CD8-positive, alpha-beta memory T cell (primary cell): ENCODE data around the gene SLC9A6. TPM values are rescaled to one million over a fixed set of nuclear protein-coding genes. Genes with fewer than 3 reads are reported as not detected.

Source experiments
- CTCF ChIA-PET: fragments of 350-600 bp; sonication (Branson Sonifier 250); formaldehyde crosslinking; loops from one replicate; lab custom pipeline; 2021; ENCODE audit warnings: antibody characterized with exemption; lab: Charles Lee
- POLR2A ChIA-PET: fragments of 350-600 bp; sonication (Branson Sonifier 250); formaldehyde crosslinking; loops from one replicate; lab custom pipeline; 2021; ENCODE audit warnings: antibody characterized with exemption; lab: Charles Lee
- DNase-seq, 5 donors: peaks; one replicate each; pipeline versions ENCODE4 v3.0.0 to v3.0.0-alpha.2; 2020 to 2022; ENCODE audit warnings: mixed read lengths in 1 of 5
- H3K27ac ChIP-seq: one replicate; pipeline ENCODE4 v1.7.0; 2013; ENCODE audit warnings: low read depth, mild to moderate bottlenecking, low read length, moderate library complexity
- H3K27me3 ChIP-seq: 2 replicates; pipeline ENCODE4 v1.7.0; 2013; ENCODE audit warnings: low read length, mild to moderate bottlenecking; ENCODE audit not compliant: insufficient read depth, poor library complexity, severe bottlenecking
- H3K36me3 ChIP-seq: 2 replicates; pipeline ENCODE4 v1.7.0; 2013; ENCODE audit warnings: mild to moderate bottlenecking, low read length, moderate library complexity; ENCODE audit not compliant: insufficient read depth
- H3K4me1 ChIP-seq: 2 replicates; pipeline ENCODE4 v1.7.0; 2013; ENCODE audit warnings: mild to moderate bottlenecking, low read length, moderate library complexity; ENCODE audit not compliant: insufficient read depth
- H3K4me3 ChIP-seq: 2 replicates; pipeline ENCODE4 v1.7.0; 2013; ENCODE audit warnings: mild to moderate bottlenecking, low read length
- H3K9me3 ChIP-seq: 2 replicates; pipeline ENCODE4 v1.7.0; 2013; ENCODE audit warnings: mild to moderate bottlenecking, low read length
- H3K27ac Mint-ChIP-seq, 8 donors: one replicate each; pipeline ENCODE4 v1.8.0; 2020 to 2021; ENCODE audit warnings: mixed read lengths in 8 of 8, mild to moderate bottlenecking in 6 of 8, inconsistent platforms in 3 of 8, moderate library complexity in 3 of 8
- H3K27me3 Mint-ChIP-seq, 2 donors: one replicate each; pipeline ENCODE4 v1.8.0; 2020 to 2021; ENCODE audit warnings: mixed read lengths in 2 of 2, mild to moderate bottlenecking in 1 of 2, moderate library complexity in 1 of 2
- H3K36me3 Mint-ChIP-seq, 3 donors: one replicate each; pipeline ENCODE4 v1.8.0; 2020 to 2021; ENCODE audit warnings: mixed read lengths in 3 of 3, inconsistent platforms in 1 of 3, mild to moderate bottlenecking in 1 of 3
- H3K4me1 Mint-ChIP-seq, 3 donors: one replicate each; pipeline ENCODE4 v1.8.0; 2020 to 2021; ENCODE audit warnings: mixed read lengths in 3 of 3, inconsistent platforms in 1 of 3, mild to moderate bottlenecking in 1 of 3
- H3K4me3 Mint-ChIP-seq, 7 donors: one replicate each; pipeline ENCODE4 v1.8.0; 2020 to 2021; ENCODE audit warnings: mixed read lengths in 7 of 7, mild to moderate bottlenecking in 6 of 7, moderate library complexity in 4 of 7, inconsistent platforms in 2 of 7
- H3K9me3 Mint-ChIP-seq, 5 donors: one replicate each; pipeline ENCODE4 v1.8.0; 2020 to 2022; ENCODE audit warnings: mixed read lengths in 5 of 5, mild to moderate bottlenecking in 3 of 5, moderate library complexity in 2 of 5, inconsistent platforms in 1 of 5
- polyA plus RNA-seq: library from polyadenylated mRNA; unstranded; fragments of 300-500 nt; fragmentation: Illumina TruSeq; gene quantifications from one replicate; pipeline ENCODE4 v1.2.3, GENCODE V29; 2021
- total RNA-seq, 2 experiments: library from RNA; stranded (reverse); gene quantifications; one replicate each; pipeline ENCODE4 v1.2.3, GENCODE V29; 2021

SLC9A6 gene
- total RNA-seq (10 to 100 TPM; 14.9 to 16.2 TPM), polyA plus RNA-seq (18.0 TPM)

DNA sequence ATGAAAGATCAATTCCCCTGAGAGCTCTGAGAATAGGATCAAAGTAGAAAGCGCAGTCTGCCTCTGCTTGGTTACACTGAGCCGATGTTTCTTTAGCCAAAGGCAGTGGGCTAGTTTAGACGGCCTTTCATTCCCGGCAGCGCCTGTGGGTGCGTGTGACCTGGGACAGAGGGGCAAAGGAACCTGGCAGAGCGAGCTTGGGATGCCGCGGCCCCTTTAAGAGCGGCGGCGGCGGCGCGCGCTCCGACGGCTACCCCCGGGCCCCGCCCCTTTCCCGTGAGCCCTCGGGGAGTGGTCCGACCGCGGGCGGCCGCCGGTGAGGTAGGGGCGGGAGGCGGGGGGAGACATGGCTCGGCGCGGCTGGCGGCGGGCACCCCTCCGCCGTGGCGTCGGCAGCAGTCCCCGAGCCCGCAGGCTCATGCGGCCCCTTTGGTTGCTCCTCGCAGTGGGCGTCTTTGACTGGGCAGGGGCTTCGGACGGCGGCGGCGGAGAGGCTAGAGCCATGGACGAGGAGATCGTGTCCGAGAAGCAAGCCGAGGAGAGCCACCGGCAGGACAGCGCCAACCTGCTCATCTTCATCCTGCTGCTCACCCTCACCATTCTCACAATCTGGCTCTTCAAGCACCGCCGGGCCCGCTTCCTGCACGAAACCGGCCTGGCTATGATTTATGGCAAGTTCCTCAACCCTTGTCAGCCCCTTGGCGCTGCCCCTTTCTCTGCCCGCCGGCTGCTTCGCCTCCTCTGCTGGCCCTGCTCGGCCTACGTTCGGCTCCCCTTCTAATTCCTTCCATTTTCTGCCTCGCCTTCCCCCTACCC is at the start of gene SLC9A6:
Gene SLC9A6, plus strand, starts transcription at position 279 of the 816 bp plus-strand sequence. Its CDS starts 224 bp downstream, at position 503.
- Mint-ChIP-seq H3K4me1 (peaks cover 49 to 80% (median 51%) of the 10 kb centered on the region in 3 donors), H3K9me3 (peaks cover 0 to 2% (median 0%) of the 10 kb centered on the region in 5 donors), H3K27me3 (peaks cover 0 to 7% of the 10 kb centered on the region in 2 donors), H3K36me3 (peaks cover 0 to 9% (median 0%) of the 10 kb centered on the region in 3 donors), H3K27ac (peak within 1 kb of the TSS; percentile 88 to 97 (median 92)), H3K4me3 (peak within 1 kb of the TSS; percentile 91 to 96 (median 92))
- Histone ChIP-seq H3K4me3 (peak within 1 kb of the TSS; percentile 77), H3K27me3 (no peaks in the 10 kb centered on the region), H3K27ac (peak within 1 kb of the TSS; percentile 67), H3K9me3 (no peaks in the 10 kb centered on the region), H3K4me1 (peaks cover 28% of the 10 kb centered on the region), H3K36me3 (no peaks in the 10 kb centered on the region)
- peak; percentile 64 to 79 (median 66) for DNase-seq
- CTCF ChIA-PET: interaction anchor here (1.2 kb wide), 1 partner anchor 10 kb away, joined by 5 read pairs; no protein-coding TSS in a partner anchor
- POLR2A ChIA-PET: interaction anchor here (0.8 kb wide), 1 partner anchor 12 kb away, joined by 4 read pairs; the partner anchor contains the start of gene MMGT1

- no peak for DNase-seq
- Histone ChIP-seq H3K27me3 (no peaks in the 10 kb centered on the region), H3K27ac (no peak overlapping the region), H3K4me1 (no peaks in the 10 kb centered on the region), H3K9me3 (no peaks in the 10 kb centered on the region), H3K36me3 (no peaks in the 10 kb centered on the region), H3K4me3 (no peak overlapping the region)
- ChIA-PET POLR2A (no interaction called here), CTCF (no interaction called here)
- Mint-ChIP-seq H3K27ac (no peak overlapping the region), H3K9me3 (no peaks in the 10 kb centered on the region), H3K36me3 (peaks cover 2 to 17% (median 10%) of the 10 kb centered on the region in 3 donors), H3K4me1 (no peaks in the 10 kb centered on the region), H3K4me3 (no peak overlapping the region), H3K27me3 (peaks cover 0 to 7% of the 10 kb centered on the region in 2 donors)
Observed at GRCh38 chrX:135944486-135944885, 40.7 kb upstream of the SLC9A6 start.

- no peak overlapping the region for H3K27ac ChIP-seq
- DNase-seq: no peak
- ChIA-PET POLR2A (no interaction called here), CTCF (no interaction called here)
- Mint-ChIP-seq H3K4me3 (no peak overlapping the region), H3K27me3 (peaks cover 0 to 7% of the 10 kb centered on the region in 2 donors), H3K27ac (no peak overlapping the region), H3K36me3 (peaks cover 0 to under 1% (median 0%) of the 10 kb centered on the region in 3 donors), H3K4me1 (no peaks in the 10 kb centered on the region), H3K9me3 (no peaks in the 10 kb centered on the region)
- no peaks in the 10 kb centered on the region for H3K36me3 ChIP-seq
- H3K4me3 ChIP-seq: no peak overlapping the region
- no peaks in the 10 kb centered on the region for H3K9me3 ChIP-seq
- no peaks in the 10 kb centered on the region for H3K27me3 ChIP-seq
- no peaks in the 10 kb centered on the region for H3K4me1 ChIP-seq
Observed at GRCh38 chrX:135951291-135951690, 33.9 kb upstream of the SLC9A6 start.

- Histone ChIP-seq H3K4me3 (peak overlapping the region; percentile 73), H3K27me3 (no peaks in the 10 kb centered on the region), H3K27ac (peak overlapping the region; percentile 79), H3K36me3 (no peaks in the 10 kb centered on the region), H3K4me1 (peaks cover 17% of the 10 kb centered on the region), H3K9me3 (no peaks in the 10 kb centered on the region)
- Mint-ChIP-seq H3K4me1 (peaks cover 26 to 56% (median 47%) of the 10 kb centered on the region in 3 donors), H3K27ac (peak overlapping the region; percentile 95 to 99 (median 99)), H3K36me3 (peaks cover 0 to 11% (median 0%) of the 10 kb centered on the region in 3 donors), H3K9me3 (no peaks in the 10 kb centered on the region), H3K27me3 (peaks cover 0 to 3% of the 10 kb centered on the region in 2 donors), H3K4me3 (peak overlapping the region; percentile 95 to 99 (median 98))
- ChIA-PET CTCF (interaction anchor here (1.0 kb wide), 1 partner anchor 55 kb away, joined by 3 read pairs; no protein-coding TSS in a partner anchor), POLR2A (interaction anchor here (0.8 kb wide), 2 partner anchors 12 to 524 kb away, joined by 3 to 4 read pairs; partner anchors contain the start of gene SLC9A6)
- no peak for DNase-seq
Observed at GRCh38 chrX:135973025-135973547, 12.1 kb upstream of the SLC9A6 start.

DNA sequence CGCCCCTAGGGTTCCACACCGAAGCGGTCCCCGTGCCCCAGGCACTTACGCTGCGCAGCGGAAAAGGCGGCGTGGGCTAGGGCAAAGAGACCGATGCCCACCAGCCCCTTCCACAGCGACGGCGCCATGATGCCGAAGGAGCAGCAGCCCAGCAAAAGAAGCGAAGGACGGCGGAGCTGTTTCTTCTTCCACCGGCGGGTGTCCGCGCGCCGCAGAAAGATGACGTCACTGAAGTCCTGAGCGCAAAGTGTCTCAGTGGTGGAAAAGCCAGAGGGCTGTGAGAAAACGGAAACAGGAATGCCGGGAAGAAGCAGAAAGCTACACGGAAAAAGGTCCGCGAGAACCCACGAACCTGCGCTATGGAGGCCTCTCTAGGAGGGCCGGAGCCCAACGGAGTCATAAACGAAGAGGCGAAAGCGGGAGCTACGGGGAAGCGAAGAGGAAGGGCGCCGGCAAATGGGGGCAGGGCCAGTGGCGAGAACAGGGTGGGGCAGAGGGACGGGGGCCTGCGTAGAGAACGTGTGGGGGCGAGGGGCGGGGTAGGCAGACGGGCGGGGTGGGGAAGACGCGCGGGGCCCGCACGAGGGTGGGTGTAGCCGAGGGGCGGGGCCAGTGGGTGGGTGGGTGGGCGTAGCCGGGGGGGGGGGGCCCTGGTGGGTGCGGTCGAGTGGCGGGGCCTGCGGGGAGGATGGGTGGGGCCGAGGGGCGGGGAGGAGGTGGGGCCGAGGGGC is 11.5 kb upstream of the SLC9A6 start, which contains the start of gene MMGT1:
Gene MMGT1, minus strand, starts transcription at position 441 of the 731 bp plus-strand sequence. Its CDS starts 313 bp downstream, at position 128.
- H3K27ac ChIP-seq: peak within 1 kb of the TSS; percentile 79
- DNase-seq: peak; percentile 69 to 88 (median 80)
- H3K36me3 ChIP-seq: no peaks in the 10 kb centered on the region
- no peaks in the 10 kb centered on the region for H3K27me3 ChIP-seq
- Mint-ChIP-seq H3K4me3 (peak within 1 kb of the TSS; percentile 95 to 99 (median 98)), H3K36me3 (peaks cover 0 to 8% (median 0%) of the 10 kb centered on the region in 3 donors), H3K4me1 (peaks cover 26 to 59% (median 44%) of the 10 kb centered on the region in 3 donors), H3K27ac (peak within 1 kb of the TSS; percentile 95 to 99 (median 99)), H3K27me3 (peaks cover 0 to 3% of the 10 kb centered on the region in 2 donors), H3K9me3 (no peaks in the 10 kb centered on the region)
- ChIA-PET CTCF (interaction anchor here (1.0 kb wide), 1 partner anchor 54 kb away, joined by 3 read pairs; no protein-coding TSS in a partner anchor), POLR2A (interaction anchor here (0.8 kb wide), 2 partner anchors 11 to 523 kb away, joined by 3 to 4 read pairs; partner anchors contain the start of gene SLC9A6)
- peak within 1 kb of the TSS; percentile 73 for H3K4me3 ChIP-seq
- peaks cover 17% of the 10 kb centered on the region for H3K4me1 ChIP-seq
- no peaks in the 10 kb centered on the region for H3K9me3 ChIP-seq

DNA sequence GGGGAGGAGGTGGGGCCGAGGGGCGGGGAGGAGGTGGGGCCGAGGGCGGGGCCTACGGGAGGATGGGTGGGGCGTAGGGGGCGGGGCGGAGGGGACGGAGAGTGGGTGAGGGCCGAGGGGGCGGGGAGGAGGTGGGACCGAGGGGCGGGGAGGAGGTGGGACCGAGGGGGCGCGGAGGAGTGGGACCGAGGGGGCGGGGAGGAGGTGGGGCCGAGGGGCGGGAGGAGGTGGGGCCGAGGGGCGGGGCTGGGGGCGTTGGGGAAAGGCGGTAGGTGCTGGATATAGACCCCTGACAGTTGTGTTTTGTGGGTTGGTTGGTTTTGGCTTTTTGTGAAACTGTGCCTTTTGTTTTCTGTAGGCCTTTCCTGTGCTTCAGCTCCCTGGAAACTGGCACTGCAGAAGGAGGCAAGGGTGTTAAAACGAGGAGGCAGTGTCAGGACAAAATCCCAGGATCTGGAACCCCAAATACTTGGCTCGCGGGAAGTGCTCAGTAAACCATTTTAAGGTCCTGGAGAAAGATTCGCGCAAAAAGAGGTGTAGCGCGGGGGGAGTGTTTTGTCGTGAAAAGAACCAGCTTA is 10.9 kb upstream of the SLC9A6 start:
- CTCF ChIA-PET: interaction anchor here (1.1 to 1.4 kb wide), 2 partner anchors 11 to 54 kb away, joined by 4 to 5 read pairs; partner anchors contain the start of gene SLC9A6
- Histone ChIP-seq H3K36me3 (no peaks in the 10 kb centered on the region), H3K27ac (no peak overlapping the region), H3K4me3 (peak overlapping the region; percentile 18), H3K4me1 (peaks cover 17% of the 10 kb centered on the region), H3K27me3 (no peaks in the 10 kb centered on the region), H3K9me3 (no peaks in the 10 kb centered on the region)
- POLR2A ChIA-PET: interaction anchor here (1.0 kb wide), 1 partner anchor 9 kb away, joined by 5 read pairs; no protein-coding TSS in a partner anchor
- peaks cover 0 to 3% of the 10 kb centered on the region in 2 donors for H3K27me3 Mint-ChIP-seq
- H3K9me3 Mint-ChIP-seq: no peaks in the 10 kb centered on the region
- peaks cover 0 to 6% (median 0%) of the 10 kb centered on the region in 3 donors for H3K36me3 Mint-ChIP-seq
- peak overlapping the region in 7 of 8 donors; percentile 72 to 91 (median 79) for H3K27ac Mint-ChIP-seq
- peak; percentile 45 to 81 (median 63) for DNase-seq
- H3K4me3 Mint-ChIP-seq: peak overlapping the region; percentile 81 to 88 (median 84)
- H3K4me1 Mint-ChIP-seq: peaks cover 26 to 59% (median 44%) of the 10 kb centered on the region in 3 donors

DNA sequence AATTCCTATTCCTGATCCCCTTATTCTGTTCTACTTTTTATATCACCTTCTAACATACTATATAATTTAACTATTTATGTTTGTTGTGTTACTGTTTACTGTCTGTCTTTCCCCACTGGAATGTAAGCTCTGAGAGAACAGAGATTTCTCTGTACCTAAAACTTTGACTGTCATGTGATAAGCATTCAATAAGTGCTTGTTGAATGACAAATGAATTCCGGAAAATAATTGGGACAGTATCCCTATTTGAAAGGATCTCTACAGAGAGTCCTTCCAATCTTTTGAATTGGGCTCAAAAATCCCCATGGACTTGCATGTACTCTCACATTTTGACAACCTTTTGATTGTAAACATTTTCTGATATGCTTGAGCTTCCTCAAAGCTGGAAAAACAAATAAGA is 9.8 kb upstream of the SLC9A6 start:
- no peaks in the 10 kb centered on the region for H3K36me3 ChIP-seq
- no peak overlapping the region for H3K27ac ChIP-seq
- ChIA-PET POLR2A (no interaction called here), CTCF (interaction anchor here (1.1 to 1.4 kb wide), 2 partner anchors 10 to 53 kb away, joined by 4 to 5 read pairs; partner anchors contain the start of gene SLC9A6)
- Mint-ChIP-seq H3K36me3 (peaks cover 0 to 6% (median 0%) of the 10 kb centered on the region in 3 donors), H3K27ac (no peak overlapping the region), H3K4me3 (peak overlapping the region in 2 of 7 donors; percentile 84 to 87), H3K4me1 (peaks cover 25 to 58% (median 44%) of the 10 kb centered on the region in 3 donors), H3K27me3 (peaks cover 0 to 5% of the 10 kb centered on the region in 2 donors), H3K9me3 (no peaks in the 10 kb centered on the region)
- H3K27me3 ChIP-seq: no peaks in the 10 kb centered on the region
- peaks cover 17% of the 10 kb centered on the region for H3K4me1 ChIP-seq
- H3K9me3 ChIP-seq: no peaks in the 10 kb centered on the region
- no peak overlapping the region for H3K4me3 ChIP-seq
- no peak for DNase-seq
